NCI-H526 treated with DMSO at 0.1 percent for 48 hours (cell line): ENCODE results near the gene OPRM1.

Experiments
- DNase-seq: peaks from one replicate; lab custom pipeline; 2025; lab: John Stamatoyannopoulos, UW

Gene OPRM1

DNA sequence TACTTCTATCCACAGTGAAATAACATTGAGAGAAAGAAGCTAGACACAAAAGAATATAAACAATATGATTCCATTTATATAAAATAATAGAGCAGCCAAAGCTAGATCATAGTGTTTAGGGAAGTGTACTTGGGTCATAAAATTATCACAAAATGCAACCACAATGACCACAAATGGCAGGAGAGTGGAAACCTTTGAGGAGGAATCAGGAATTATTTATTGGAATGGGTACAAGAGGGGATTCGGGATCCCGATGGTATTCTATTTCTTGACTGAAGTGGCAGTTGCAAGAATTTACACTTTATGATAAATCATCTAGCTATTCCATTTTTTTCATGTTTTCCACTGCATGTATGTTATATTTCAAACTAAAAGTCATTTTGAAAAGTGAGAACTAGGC lies 241.5 kb downstream of the OPRM1 start:
- DNase-seq = no peak

DNA sequence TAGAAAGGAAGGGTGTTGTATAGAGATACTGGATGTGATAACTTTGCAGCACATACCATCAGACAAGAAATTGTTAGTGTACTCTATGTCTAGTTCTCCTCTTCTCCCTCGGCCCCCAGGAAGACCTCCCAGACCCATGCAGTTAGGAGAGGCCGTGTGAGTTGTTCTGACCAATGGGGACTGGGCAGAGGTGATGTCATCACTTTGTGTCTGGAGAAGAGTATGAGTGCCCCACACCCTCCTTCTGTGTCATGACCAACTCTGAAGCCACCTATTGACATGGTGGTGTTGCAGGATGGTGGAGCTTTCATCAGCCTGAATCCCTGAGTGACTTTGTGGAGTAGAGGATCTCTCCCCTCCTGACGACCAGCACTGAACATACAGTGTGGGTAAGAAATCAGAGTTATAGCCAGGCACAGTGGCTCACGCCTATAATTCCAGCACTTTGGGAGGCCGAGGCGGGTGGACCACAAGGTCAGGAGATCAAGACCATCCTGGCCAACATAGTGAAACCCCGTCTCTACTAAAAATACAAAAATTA lies 245.3 kb downstream of the OPRM1 start:
- no peak for DNase-seq

GRCh38 chr6:154285826-154286225 lies 246.8 kb downstream of the OPRM1 start:
- no peak for DNase-seq

GRCh38 chr6:154289818-154290508 lies 250.9 kb downstream of the OPRM1 start:
- DNase-seq = no peak

GRCh38 chr6:154292066-154292465 lies 253.0 kb downstream of the OPRM1 start:
- no peak for DNase-seq

DNA sequence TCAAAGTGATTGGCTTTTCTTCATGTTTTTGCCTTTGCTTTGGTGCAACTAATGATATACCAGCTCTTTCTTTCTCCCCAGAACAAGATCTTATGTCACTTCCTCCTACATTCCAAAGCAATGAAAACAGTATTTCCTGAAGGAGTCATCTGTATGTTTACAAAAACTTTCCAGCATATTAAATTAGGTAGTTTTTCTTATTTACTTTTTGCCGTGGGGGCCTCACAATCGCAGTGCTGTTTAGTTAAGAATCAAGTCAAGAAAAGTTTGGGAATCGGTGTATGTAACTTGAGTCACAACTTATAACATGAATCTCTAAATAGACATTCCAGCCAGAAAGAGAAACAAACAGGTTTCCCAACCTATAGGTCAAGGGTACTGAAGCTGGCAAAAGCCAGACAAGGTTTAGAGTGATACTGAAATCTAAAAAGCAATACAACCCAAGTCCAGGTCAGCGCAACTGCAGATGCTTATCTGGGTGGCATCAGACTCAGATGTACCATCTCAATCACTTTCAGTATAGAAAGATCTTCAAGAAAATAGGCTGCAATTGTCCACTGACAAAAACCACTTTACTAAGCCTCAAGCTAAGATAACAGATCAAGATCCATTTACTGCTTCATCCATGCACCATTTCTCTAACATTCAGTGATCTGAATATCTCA lies 253.9 kb downstream of the OPRM1 start:
- DNase-seq = no peak

GRCh38 chr6:154295733-154296132 lies 256.7 kb downstream of the OPRM1 start:
- DNase-seq = no peak
